Ascending aorta (tissue), 2 donors: Measurements from ENCODE around the gene HBA2. TPM values are rescaled to one million over a fixed set of nuclear protein-coding genes. Genes with fewer than 3 reads are reported as not detected.
"Not testable (repeated sequence)": the region's sequence is repeated elsewhere in the genome, so short reads cannot be mapped to it uniquely, and the experiment has no call there.

Experiments used
- DNase-seq, 2 donors: peaks; one replicate each; pipeline ENCODE4 v3.0.0-alpha.2; 2019; ENCODE audit warnings: low spot score in 2 of 2
- H3K27ac ChIP-seq, 2 donors: fragments of 200-600 bp; sonication (generic); one replicate each; pipeline ENCODE4 v1.5.1; 2016 to 2017; ENCODE audit warnings: mild to moderate bottlenecking in 1 of 2
- H3K27me3 ChIP-seq: fragments of 200-600 bp; sonication (generic); one replicate; pipeline ENCODE4 v1.5.1; 2017
- H3K36me3 ChIP-seq, 2 donors: fragments of 200-600 bp; sonication (generic); one replicate each; pipeline ENCODE4 v1.5.1; 2016
- H3K4me1 ChIP-seq, 2 donors: fragments of 200-600 bp; sonication (generic); one replicate each; pipeline ENCODE4 v1.5.1; 2016 to 2017; ENCODE audit warnings: mild to moderate bottlenecking in 1 of 2
- H3K4me3 ChIP-seq, 2 donors: fragments of 200-600 bp; sonication (generic); one replicate each; pipeline ENCODE4 v1.5.1; 2016 to 2017; ENCODE audit warnings: mild to moderate bottlenecking in 1 of 2
- H3K9me3 ChIP-seq, 2 donors: fragments of 200-600 bp; sonication (generic); one replicate each; pipeline ENCODE4 v1.5.1; 2016
- intact Hi-C: fragments of 100-400 bp; cut with DNase I; formaldehyde crosslinking; loops from one replicate; pipeline ENCODE4 v1.15.1; 2023
- total RNA-seq: library from RNA; depleted of rRNA; stranded (reverse); fragments of >200 nt; gene quantifications from one replicate; pipeline ENCODE4 v1.1.0, GENCODE V29; 2016
- TF ChIP-seq, protein P1 (sequence below), 3 experiments: fragments of 200-600 bp in 2 of 3; fragments of 450-650 bp in 1 of 3; sonication (generic) in 2 of 3; IDR thresholded peaks; one replicate each; pipeline ENCODE4 v1.5.1; 2016 to 2019; ENCODE audit warnings: antibody characterized with exemption in 3 of 3, mild to moderate bottlenecking in 1 of 3, moderate library complexity in 1 of 3

Gene HBA2
- total RNA-seq, 1 donor from 2014 or later, result 4,439 TPM

GRCh38 chr16:143456-143855 is 29.2 kb upstream of the HBA2 start:
- intact Hi-C loops, result no loop called here
- no peak overlapping the region for H3K4me3 ChIP-seq
- no peak for DNase-seq
- no peaks in the 10 kb centered on the region for H3K4me1 ChIP-seq
- H3K9me3 ChIP-seq, result no peaks in the 10 kb centered on the region
- no peaks in the 10 kb centered on the region for H3K27me3 ChIP-seq
- H3K27ac ChIP-seq, result no peak overlapping the region
- TF ChIP-seq, protein P1, sequence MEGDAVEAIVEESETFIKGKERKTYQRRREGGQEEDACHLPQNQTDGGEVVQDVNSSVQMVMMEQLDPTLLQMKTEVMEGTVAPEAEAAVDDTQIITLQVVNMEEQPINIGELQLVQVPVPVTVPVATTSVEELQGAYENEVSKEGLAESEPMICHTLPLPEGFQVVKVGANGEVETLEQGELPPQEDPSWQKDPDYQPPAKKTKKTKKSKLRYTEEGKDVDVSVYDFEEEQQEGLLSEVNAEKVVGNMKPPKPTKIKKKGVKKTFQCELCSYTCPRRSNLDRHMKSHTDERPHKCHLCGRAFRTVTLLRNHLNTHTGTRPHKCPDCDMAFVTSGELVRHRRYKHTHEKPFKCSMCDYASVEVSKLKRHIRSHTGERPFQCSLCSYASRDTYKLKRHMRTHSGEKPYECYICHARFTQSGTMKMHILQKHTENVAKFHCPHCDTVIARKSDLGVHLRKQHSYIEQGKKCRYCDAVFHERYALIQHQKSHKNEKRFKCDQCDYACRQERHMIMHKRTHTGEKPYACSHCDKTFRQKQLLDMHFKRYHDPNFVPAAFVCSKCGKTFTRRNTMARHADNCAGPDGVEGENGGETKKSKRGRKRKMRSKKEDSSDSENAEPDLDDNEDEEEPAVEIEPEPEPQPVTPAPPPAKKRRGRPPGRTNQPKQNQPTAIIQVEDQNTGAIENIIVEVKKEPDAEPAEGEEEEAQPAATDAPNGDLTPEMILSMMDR (IDR thresholded peaks at IDR 0.05), result no peak
- H3K36me3 ChIP-seq, result no peaks in the 10 kb centered on the region

DNA sequence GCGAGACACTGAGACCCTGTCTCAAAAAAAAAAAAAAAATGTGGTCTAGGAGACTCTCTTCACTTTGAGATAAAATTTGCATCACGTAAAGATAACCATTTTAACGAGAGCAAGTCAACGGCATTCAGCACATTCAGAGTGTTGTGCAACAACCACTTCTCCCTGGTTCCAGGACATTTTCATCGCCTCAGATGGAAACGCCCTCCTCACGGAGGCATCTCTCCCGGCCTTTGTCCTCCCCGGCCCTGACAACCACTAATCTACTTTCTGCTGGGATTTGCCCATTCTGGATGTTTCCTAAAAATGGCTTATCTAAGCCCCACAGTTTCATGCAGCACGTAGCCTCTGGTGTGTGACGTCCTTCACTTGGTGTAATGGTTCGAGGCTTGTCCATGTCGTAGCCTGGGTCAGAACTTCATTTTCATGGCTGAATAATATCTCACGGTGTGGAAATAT is 27.9 kb upstream of the HBA2 start:
- no peak overlapping the region for H3K4me3 ChIP-seq
- no peak overlapping the region for H3K27ac ChIP-seq
- H3K27me3 ChIP-seq, result no peaks in the 10 kb centered on the region
- no peaks in the 10 kb centered on the region for H3K36me3 ChIP-seq
- no peaks in the 10 kb centered on the region for H3K4me1 ChIP-seq
- TF ChIP-seq, protein P1 (IDR thresholded peaks at IDR 0.05), result no peak
- intact Hi-C loops, result no loop called here
- H3K9me3 ChIP-seq, result no peaks in the 10 kb centered on the region
- DNase-seq, result no peak

DNA sequence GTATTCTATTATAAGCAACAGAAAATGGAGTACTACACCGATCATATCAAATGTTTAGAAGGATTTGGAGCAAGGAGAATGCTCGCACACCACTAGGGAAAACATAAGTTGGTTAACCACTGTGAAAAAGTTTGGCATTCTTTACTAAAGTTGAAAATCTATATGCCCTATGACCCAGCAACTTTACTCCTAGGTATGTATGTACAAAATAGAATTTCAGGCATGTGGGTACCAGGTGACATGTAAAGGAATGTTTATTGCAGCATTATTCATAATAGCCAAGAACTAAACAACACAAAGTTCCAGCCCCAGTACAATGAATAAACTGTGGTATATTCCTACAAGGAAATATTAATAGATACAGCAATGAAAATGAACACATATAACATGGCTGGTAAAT is 26.0 kb upstream of the HBA2 start:
- Histone ChIP-seq H3K36me3 (no peaks in the 10 kb centered on the region), H3K9me3 (no peaks in the 10 kb centered on the region), H3K4me3 (no peak overlapping the region), H3K27me3 (no peaks in the 10 kb centered on the region), H3K27ac (no peak overlapping the region), H3K4me1 (no peaks in the 10 kb centered on the region)
- DNase-seq, result no peak
- intact Hi-C loops, result no loop called here
- TF ChIP-seq, protein P1 (IDR thresholded peaks at IDR 0.05), result no peak

GRCh38 chr16:149024-149660 is 23.5 kb upstream of the HBA2 start:
- H3K4me1 ChIP-seq, result no peaks in the 10 kb centered on the region
- DNase-seq, result no peak
- no peak overlapping the region for H3K4me3 ChIP-seq
- no peak overlapping the region for H3K27ac ChIP-seq
- TF ChIP-seq, protein P1 (IDR thresholded peaks at IDR 0.05), result no peak
- H3K27me3 ChIP-seq, result no peaks in the 10 kb centered on the region
- H3K36me3 ChIP-seq, result no peaks in the 10 kb centered on the region
- intact Hi-C loops, result no loop called here
- no peaks in the 10 kb centered on the region for H3K9me3 ChIP-seq

GRCh38 chr16:152141-153128 is 20.2 kb upstream of the HBA2 start, which contains the start of gene HBZ:
TSS of gene HBZ (plus strand) at chr16:152644. CDS start at chr16:152910, 266 bp downstream.
- no peak for DNase-seq
- no peaks in the 10 kb centered on the region for H3K9me3 ChIP-seq
- intact Hi-C loops, result no loop called here
- TF ChIP-seq, protein P1 (IDR thresholded peaks at IDR 0.05), result no peak
- peaks cover 4 to 6% of the 10 kb centered on the region in 2 donors for H3K4me1 ChIP-seq
- peaks cover 10% of the 10 kb centered on the region for H3K27me3 ChIP-seq
- no peak within 1 kb of the TSS for H3K27ac ChIP-seq
- H3K4me3 ChIP-seq, result no peak within 1 kb of the TSS
- H3K36me3 ChIP-seq, result no peaks in the 10 kb centered on the region

- H3K9me3 ChIP-seq, DNase-seq, H3K4me3 ChIP-seq, H3K27ac ChIP-seq, H3K27me3 ChIP-seq, intact Hi-C loops, H3K36me3 ChIP-seq, H3K4me1 ChIP-seq: not testable (repeated sequence)
Measured at GRCh38 chr16:153129-153521, 19.6 kb upstream of the HBA2 start.

GRCh38 chr16:153550-154216 is 19.0 kb upstream of the HBA2 start:
- H3K4me3 ChIP-seq, H3K27ac ChIP-seq, DNase-seq, H3K9me3 ChIP-seq, H3K27me3 ChIP-seq, intact Hi-C loops, H3K4me1 ChIP-seq, H3K36me3 ChIP-seq: not testable (repeated sequence)
